Measurements from ENCODE around the gene SVOPL. TPM values are rescaled to one million over a fixed set of nuclear protein-coding genes. Genes with fewer than 3 reads are reported as not detected.

Gene SVOPL
- total RNA-seq: not detected in 2 replicates

DNA sequence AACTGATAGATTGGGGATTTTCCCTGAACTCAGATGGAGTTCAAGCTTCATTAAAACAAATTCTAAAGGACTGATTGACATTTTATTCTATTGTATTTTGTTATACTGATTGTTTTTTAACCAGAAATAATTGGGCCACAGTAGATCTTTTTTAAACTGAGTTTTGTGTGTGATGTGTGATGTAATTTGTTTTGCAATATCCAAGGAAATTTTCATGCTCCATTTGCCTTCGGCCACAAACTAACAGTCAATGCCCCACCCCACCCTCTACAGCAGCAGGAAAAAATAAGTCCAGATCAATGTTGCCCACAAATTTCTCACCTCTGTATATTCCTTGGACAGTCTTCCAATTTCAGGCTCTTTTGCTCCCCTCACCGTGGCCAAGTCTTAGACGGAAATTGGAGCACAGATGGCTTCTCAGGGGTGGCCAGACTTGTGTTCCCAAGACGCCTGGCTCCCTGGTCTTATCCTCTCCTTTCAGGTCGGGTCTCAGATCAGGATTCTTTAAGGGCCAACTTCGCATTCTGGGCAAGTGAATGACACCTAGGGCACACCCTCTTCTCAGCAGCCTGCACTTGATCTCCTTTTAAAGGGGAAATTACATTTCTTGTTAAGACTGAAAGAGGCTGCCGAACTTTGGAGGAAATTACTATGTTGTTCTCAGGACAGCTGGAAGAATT, at the start of gene SVOPL:
Gene SVOPL (minus strand): TSS at position 506 of the 680 bp plus-strand sequence. CDS start 22,317 bp downstream, outside the sequence.
- TF ChIP-seq CTCF (IDR thresholded peaks at IDR 0.05): no peak
- Mint-ChIP-seq H3K9me3 (no peaks in the 10 kb centered on the region), H3K4me1 (no peaks in the 10 kb centered on the region), H3K27ac (no peak within 1 kb of the TSS), H3K36me3 (ENCODE audit: low read depth) (no peaks in the 10 kb centered on the region), H3K27me3 (no peaks in the 10 kb centered on the region), H3K4me3 (no peak within 1 kb of the TSS)
- ATAC-seq (ENCODE audit: low read depth) (no peak), DNase-seq (no peak)
- intact Hi-C loops (cut with micrococcal nuclease): no loop called here
- ChIA-PET POLR2A (no interaction called here), CTCF (no interaction called here)

DNA sequence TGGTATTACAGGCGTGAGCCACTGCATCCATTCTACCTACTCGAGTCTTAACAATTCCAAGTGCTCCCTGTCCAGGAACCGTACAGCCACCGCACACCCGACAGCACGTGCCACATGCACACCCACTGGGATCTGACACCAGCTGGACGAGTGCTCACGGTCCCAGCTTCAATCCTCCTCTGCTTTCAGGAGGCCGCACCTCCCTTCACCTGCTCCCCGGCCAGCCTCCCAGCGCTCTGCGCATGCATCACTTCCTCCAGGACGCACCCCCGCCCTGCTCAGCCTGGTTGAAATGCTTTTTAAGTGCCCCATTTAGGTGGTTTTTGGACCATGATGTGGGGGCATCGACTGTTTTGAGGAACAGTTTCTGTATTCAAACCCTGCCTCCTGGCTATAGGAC, 49.3 kb upstream of the SVOPL start:
- CTCF ChIA-PET: interaction anchor here (0.9 kb wide), 1 partner anchor 12 kb away, joined by 3 read pairs; no protein-coding TSS in a partner anchor
- POLR2A ChIA-PET: no interaction called here
- Mint-ChIP-seq H3K27me3 (peaks cover 3% of the 10 kb centered on the region), H3K27ac (no peak overlapping the region), H3K36me3 (ENCODE audit: low read depth) (no peaks in the 10 kb centered on the region), H3K4me3 (no peak overlapping the region), H3K9me3 (no peaks in the 10 kb centered on the region), H3K4me1 (no peaks in the 10 kb centered on the region)
- ATAC-seq (ENCODE audit: low read depth): no peak
- DNase-seq: no peak
- TF ChIP-seq CTCF (IDR thresholded peaks at IDR 0.05): no peak
- intact Hi-C loops (cut with micrococcal nuclease): no loop called here

DNA sequence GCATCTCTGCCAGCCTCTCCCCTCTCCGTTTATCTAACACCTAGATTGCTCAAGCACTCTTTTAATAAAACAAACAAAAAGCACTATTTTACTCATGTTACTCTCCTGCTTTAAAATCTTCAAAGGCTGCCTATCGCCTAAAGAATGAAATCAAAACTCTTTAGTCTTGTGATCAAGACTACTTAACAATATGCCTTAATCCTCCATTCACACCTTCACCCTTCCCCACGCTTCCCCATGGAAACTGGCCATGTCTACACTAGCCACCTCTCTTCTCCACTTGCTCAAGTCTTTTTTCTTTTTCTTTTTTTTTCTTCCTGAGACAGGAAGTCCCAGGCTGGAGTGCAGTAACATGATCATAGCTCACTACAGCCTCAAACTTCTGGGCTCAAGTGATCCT, 48.8 kb upstream of the SVOPL start:
- Mint-ChIP-seq H3K36me3 (ENCODE audit: low read depth) (no peaks in the 10 kb centered on the region), H3K4me1 (no peaks in the 10 kb centered on the region), H3K27ac (no peak overlapping the region), H3K4me3 (no peak overlapping the region), H3K9me3 (no peaks in the 10 kb centered on the region), H3K27me3 (peaks cover 3% of the 10 kb centered on the region)
- ATAC-seq (ENCODE audit: low read depth): no peak
- TF ChIP-seq CTCF (IDR thresholded peaks at IDR 0.05): no peak
- DNase-seq: no peak
- POLR2A ChIA-PET: no interaction called here
- CTCF ChIA-PET: interaction anchor here (0.9 kb wide), 1 partner anchor 11 kb away, joined by 3 read pairs; no protein-coding TSS in a partner anchor
- intact Hi-C loops (cut with micrococcal nuclease): no loop called here

DNA sequence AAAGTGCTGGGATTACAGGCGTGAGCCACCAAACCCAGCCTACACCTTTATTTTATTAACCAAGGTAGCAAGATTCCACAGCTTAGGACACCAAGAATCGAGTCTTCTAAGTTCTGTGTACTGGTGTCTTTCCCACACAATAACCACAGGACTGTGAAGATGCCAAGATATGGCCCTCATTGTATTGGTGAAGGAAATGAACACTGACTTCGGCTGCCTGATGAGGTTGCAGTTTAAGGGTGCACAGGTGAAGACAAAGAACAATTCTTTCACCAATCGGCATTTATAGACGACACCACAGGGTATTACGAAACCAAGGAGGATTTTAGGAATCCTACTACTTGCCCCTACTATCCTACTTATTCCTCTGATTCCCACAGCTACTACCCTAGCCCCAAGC, 47.5 kb upstream of the SVOPL start:
- intact Hi-C loops (cut with micrococcal nuclease): no loop called here
- TF ChIP-seq CTCF (IDR thresholded peaks at IDR 0.05): no peak
- ChIA-PET CTCF (interaction anchor here (1.3 kb wide), 1 partner anchor 10 kb away, joined by 3 read pairs; no protein-coding TSS in a partner anchor), POLR2A (no interaction called here)
- no peaks in the 10 kb centered on the region for H3K4me1 Mint-ChIP-seq
- H3K27ac Mint-ChIP-seq: no peak overlapping the region
- H3K4me3 Mint-ChIP-seq: no peak overlapping the region
- ATAC-seq (ENCODE audit: low read depth) (no peak), DNase-seq (no peak)
- no peaks in the 10 kb centered on the region for H3K9me3 Mint-ChIP-seq
- H3K36me3 Mint-ChIP-seq (ENCODE audit: low read depth): no peaks in the 10 kb centered on the region
- H3K27me3 Mint-ChIP-seq: peaks cover 3% of the 10 kb centered on the region

- no peak for TF ChIP-seq CTCF (IDR thresholded peaks at IDR 0.05)
- no peak overlapping the region for H3K27ac Mint-ChIP-seq
- H3K4me3 Mint-ChIP-seq: no peak overlapping the region
- ChIA-PET CTCF (no interaction called here), POLR2A (no interaction called here)
- H3K27me3 Mint-ChIP-seq: peaks cover 2% of the 10 kb centered on the region
- no peaks in the 10 kb centered on the region for H3K9me3 Mint-ChIP-seq
- DNase-seq: no peak
- H3K4me1 Mint-ChIP-seq: no peaks in the 10 kb centered on the region
- ATAC-seq (ENCODE audit: low read depth): no peak
- intact Hi-C loops (cut with micrococcal nuclease): no loop called here
- no peaks in the 10 kb centered on the region for H3K36me3 Mint-ChIP-seq (ENCODE audit: low read depth)
Observed at GRCh38 chr7:138746073-138746472, 44.9 kb upstream of the SVOPL start.
